DOHH2 (cell line): ENCODE data around the gene COPS4.

Source experiments
- H3F3A ChIP-seq: fragments of 200-600 bp; sonication (generic), shearing (Covaris generic); 2 replicates; pipeline ENCODE4 v1.6.0; 2016; ENCODE audit warnings: antibody characterized with exemption, mild to moderate bottlenecking; ENCODE audit not compliant: control insufficient read depth, insufficient read depth
- H3K27ac ChIP-seq: fragments of 200-600 bp; sonication (generic); 2 replicates; pipeline ENCODE4 v1.5.1; 2014; ENCODE audit warnings: low read depth, mild to moderate bottlenecking, low read length, moderate library complexity
- H3K27me3 ChIP-seq: fragments of 200-600 bp; sonication (generic); 2 replicates; pipeline ENCODE4 v1.6.1; 2014; ENCODE audit warnings: mild to moderate bottlenecking, low read length, mixed read lengths; ENCODE audit not compliant: control insufficient read depth
- H3K36me3 ChIP-seq: fragments of 200-600 bp; sonication (generic); 2 replicates; pipeline ENCODE4 v1.6.1; 2014; ENCODE audit warnings: mild to moderate bottlenecking, low read length, moderate library complexity, mixed read lengths; ENCODE audit not compliant: control insufficient read depth
- H3K4me1 ChIP-seq: fragments of 200-600 bp; sonication (generic); 2 replicates; pipeline ENCODE4 v1.6.1; 2014; ENCODE audit warnings: mild to moderate bottlenecking, low read length, mixed read lengths; ENCODE audit not compliant: control insufficient read depth
- H3K4me2 ChIP-seq: fragments of 200-600 bp; sonication (generic); 2 replicates; pipeline ENCODE4 v1.6.0; 2014; ENCODE audit warnings: mild to moderate bottlenecking, low read length, moderate library complexity
- H3K4me3 ChIP-seq: fragments of 200-600 bp; sonication (generic); 2 replicates; pipeline ENCODE4 v1.5.1; 2014; ENCODE audit warnings: mild to moderate bottlenecking, low read length, mixed read lengths
- H3K79me2 ChIP-seq: fragments of 200-600 bp; sonication (generic); 2 replicates; pipeline ENCODE4 v1.6.1; 2014; ENCODE audit warnings: mild to moderate bottlenecking, low read length, mixed read lengths; ENCODE audit not compliant: control insufficient read depth
- H3K9me2 ChIP-seq: fragments of 200-600 bp; sonication (generic); replicated peaks from 2 replicates; pipeline ENCODE4 v1.6.1; 2014; ENCODE audit warnings: mild to moderate bottlenecking, low read length, mixed read lengths; ENCODE audit not compliant: control insufficient read depth
- H3K9me3 ChIP-seq: fragments of 200-600 bp; sonication (generic); 2 replicates; pipeline ENCODE4 v1.6.1; 2014; ENCODE audit warnings: antibody characterized with exemption, low read length, mixed read lengths; ENCODE audit not compliant: control insufficient read depth, insufficient read depth
- H4K20me1 ChIP-seq: fragments of 200-600 bp; sonication (generic); 2 replicates; pipeline ENCODE4 v1.6.0; 2014; ENCODE audit warnings: low read depth, mild to moderate bottlenecking, antibody characterized with exemption, low read length, moderate library complexity; ENCODE audit not compliant: control insufficient read depth, insufficient read depth
- CTCF ChIP-seq: fragments of 200-600 bp; sonication (generic); IDR thresholded peaks from one replicate; pipeline ENCODE4 v1.5.1; 2014; ENCODE audit warnings: antibody characterized with exemption, mild to moderate bottlenecking, low read depth, low read length; ENCODE audit not compliant: poor library complexity, severe bottlenecking
- EZH2phosphoT487 ChIP-seq: fragments of 200-600 bp; sonication (generic); IDR thresholded peaks from 2 replicates; pipeline ENCODE4 v1.6.1; 2017; ENCODE audit warnings: borderline replicate concordance, mild to moderate bottlenecking, antibody characterized with exemption, low read length, moderate library complexity, mixed read lengths

The COPS4 gene

GRCh38 chr4:83113429-83113786 is 78.4 kb downstream of the COPS4 start:
- H3K4me2 ChIP-seq = no peak overlapping the region
- H3K4me3 ChIP-seq = no peak overlapping the region
- H3K79me2 ChIP-seq = no peaks in the 10 kb centered on the region
- H3K36me3 ChIP-seq = no peaks in the 10 kb centered on the region
- no peak for TF ChIP-seq CTCF
- TF ChIP-seq EZH2phosphoT487 = no peak
- no peaks in the 10 kb centered on the region for H3K9me3 ChIP-seq
- no peak overlapping the region for H3K27ac ChIP-seq
- peaks cover 47% of the 10 kb centered on the region for H3K4me1 ChIP-seq
- no peaks in the 10 kb centered on the region for H3K9me2 ChIP-seq
- H3K27me3 ChIP-seq = peaks cover 13% of the 10 kb centered on the region
- H4K20me1 ChIP-seq = no peaks in the 10 kb centered on the region
- H3F3A ChIP-seq = peaks cover 11% of the 10 kb centered on the region

- H3K4me1 ChIP-seq = peaks cover 47% of the 10 kb centered on the region
- TF ChIP-seq CTCF (no peak), EZH2phosphoT487 (no peak)
- H3K4me3 ChIP-seq = no peak within 1 kb of the TSS
- peaks cover 6% of the 10 kb centered on the region for H3F3A ChIP-seq
- H3K27ac ChIP-seq = no peak within 1 kb of the TSS
- no peaks in the 10 kb centered on the region for H3K9me2 ChIP-seq
- no peaks in the 10 kb centered on the region for H3K9me3 ChIP-seq
- no peaks in the 10 kb centered on the region for H4K20me1 ChIP-seq
- H3K79me2 ChIP-seq = no peaks in the 10 kb centered on the region
- H3K4me2 ChIP-seq = 0 out of 2 replicates have a peak within 1 kb of the TSS, but pooled peaks have one; percentile 9
- peaks cover 3% of the 10 kb centered on the region for H3K27me3 ChIP-seq
- no peaks in the 10 kb centered on the region for H3K36me3 ChIP-seq
Observed at GRCh38 chr4:83114576-83114975, 79.6 kb downstream of the COPS4 start, which contains the start of gene PLAC8. PLAC8 (minus strand) TSS chr4:83114729; CDS start chr4:83107921, 6,808 bp downstream.

DNA sequence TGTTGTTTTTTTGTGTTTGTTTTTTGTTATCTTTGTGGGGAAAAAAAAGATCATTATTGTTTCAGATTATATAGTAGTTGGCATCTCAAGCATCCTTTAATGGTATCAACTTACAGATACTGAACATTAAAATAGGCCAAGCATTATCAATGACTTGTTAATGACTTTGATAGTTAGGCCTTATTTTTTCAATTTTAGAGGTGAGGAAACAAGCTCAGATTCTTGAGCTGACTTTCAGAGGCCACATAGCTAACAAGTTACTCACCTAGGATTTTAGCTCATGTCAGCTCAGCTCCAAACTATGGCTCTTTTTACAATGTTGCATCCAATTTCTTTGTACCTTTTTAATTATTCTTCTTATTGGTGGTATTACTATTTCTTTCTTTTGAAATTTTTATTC is 80.0 kb downstream of the COPS4 start:
- Histone ChIP-seq H3K9me2 (no peaks in the 10 kb centered on the region), H3K4me3 (no peak overlapping the region), H4K20me1 (no peaks in the 10 kb centered on the region), H3K4me1 (peaks cover 43% of the 10 kb centered on the region), H3K4me2 (0 out of 2 replicates have a peak overlapping the region, but pooled peaks have one; percentile 9), H3F3A (peaks cover 6% of the 10 kb centered on the region), H3K27ac (no peak overlapping the region), H3K9me3 (no peaks in the 10 kb centered on the region), H3K36me3 (no peaks in the 10 kb centered on the region), H3K79me2 (no peaks in the 10 kb centered on the region), H3K27me3 (no peaks in the 10 kb centered on the region; the same call in 1 of the 2 replicates)
- TF ChIP-seq EZH2phosphoT487 = no peak
- TF ChIP-seq CTCF = no peak

- no peak overlapping the region for H3K27ac ChIP-seq
- TF ChIP-seq CTCF = no peak
- TF ChIP-seq EZH2phosphoT487 = no peak
- no peaks in the 10 kb centered on the region for H3K9me2 ChIP-seq
- H4K20me1 ChIP-seq = no peaks in the 10 kb centered on the region
- H3K79me2 ChIP-seq = no peaks in the 10 kb centered on the region
- no peaks in the 10 kb centered on the region for H3K9me3 ChIP-seq
- H3F3A ChIP-seq = peaks cover 6% of the 10 kb centered on the region
- H3K36me3 ChIP-seq = no peaks in the 10 kb centered on the region
- H3K4me2 ChIP-seq = no peak overlapping the region
- peaks cover 35% of the 10 kb centered on the region for H3K4me1 ChIP-seq
- H3K4me3 ChIP-seq = no peak overlapping the region
- no peaks in the 10 kb centered on the region for H3K27me3 ChIP-seq
Observed at GRCh38 chr4:83115656-83116285, 80.8 kb downstream of the COPS4 start.
